Measurements from ENCODE around the gene P2RY8. TPM values are rescaled to one million over a fixed set of nuclear protein-coding genes. Genes with fewer than 3 reads are reported as not detected.

Gene P2RY8
- total RNA-seq, 1 donor from 2014 or later = not detected

GRCh38 chrX:1472975-1473374 lies 64.0 kb downstream of the P2RY8 start:
- Mint-ChIP-seq H3K9me3 (ENCODE audit: unreplicated experiment) (peaks cover 7% of the 10 kb centered on the region), H3K4me1 (ENCODE audit: unreplicated experiment) (peaks cover 8% of the 10 kb centered on the region), H3K27ac (ENCODE audit: unreplicated experiment) (no peak overlapping the region), H3K27me3 (ENCODE audit: unreplicated experiment) (no peaks in the 10 kb centered on the region), H3K36me3 (ENCODE audit: unreplicated experiment) (no peaks in the 10 kb centered on the region), H3K4me3 (ENCODE audit: unreplicated experiment) (no peak overlapping the region)
- TF ChIP-seq CTCF (IDR thresholded peaks at IDR 0.05) = no peak
- DNase-seq (ENCODE audit: extremely low spot score, unreplicated experiment) = peak; percentile 46

GRCh38 chrX:1468250-1468772 lies 68.7 kb downstream of the P2RY8 start:
- no peaks in the 10 kb centered on the region for H3K9me3 Mint-ChIP-seq (ENCODE audit: unreplicated experiment)
- H3K27ac Mint-ChIP-seq (ENCODE audit: unreplicated experiment) = peak overlapping the region; percentile 70
- no peaks in the 10 kb centered on the region for H3K36me3 Mint-ChIP-seq (ENCODE audit: unreplicated experiment)
- no peaks in the 10 kb centered on the region for H3K27me3 Mint-ChIP-seq (ENCODE audit: unreplicated experiment)
- DNase-seq (ENCODE audit: extremely low spot score, unreplicated experiment) = peak; percentile 90
- peaks cover 14% of the 10 kb centered on the region for H3K4me1 Mint-ChIP-seq (ENCODE audit: unreplicated experiment)
- no peak overlapping the region for H3K4me3 Mint-ChIP-seq (ENCODE audit: unreplicated experiment)
- TF ChIP-seq CTCF (IDR thresholded peaks at IDR 0.05) = peak; percentile 37

DNA sequence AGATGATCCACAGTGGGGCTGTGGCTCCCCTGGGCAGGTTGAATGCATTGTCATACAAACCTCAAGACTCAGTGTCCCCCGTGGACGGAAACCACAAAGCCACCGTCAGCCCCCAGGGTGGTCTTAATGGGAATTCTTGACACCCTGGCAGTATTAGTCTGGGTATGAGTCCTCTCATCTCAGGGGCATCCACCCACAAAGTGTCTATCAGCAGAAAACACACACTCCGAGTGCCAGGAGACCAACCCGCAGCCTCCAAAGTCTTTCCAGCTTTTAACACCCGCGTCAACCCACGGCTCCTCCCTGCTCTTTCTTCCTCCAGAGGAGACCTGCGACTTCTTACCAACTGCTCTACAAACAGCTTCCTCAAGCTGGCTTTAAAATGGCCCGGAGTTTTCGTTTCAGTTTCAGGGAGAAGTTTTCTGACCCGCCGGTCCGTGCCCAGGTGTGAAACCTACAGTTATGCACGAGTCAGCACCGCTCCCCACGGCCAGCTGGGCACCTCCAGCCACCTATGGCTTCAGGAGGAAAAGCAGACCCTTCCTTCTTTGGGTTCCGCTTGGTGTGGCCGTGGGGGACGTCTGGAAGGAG lies 69.9 kb downstream of the P2RY8 start:
- TF ChIP-seq CTCF (IDR thresholded peaks at IDR 0.05) = no peak
- no peak overlapping the region for H3K27ac Mint-ChIP-seq (ENCODE audit: unreplicated experiment)
- H3K36me3 Mint-ChIP-seq (ENCODE audit: unreplicated experiment) = no peaks in the 10 kb centered on the region
- no peaks in the 10 kb centered on the region for H3K9me3 Mint-ChIP-seq (ENCODE audit: unreplicated experiment)
- peak; percentile 72 for DNase-seq (ENCODE audit: extremely low spot score, unreplicated experiment)
- peaks cover 24% of the 10 kb centered on the region for H3K4me1 Mint-ChIP-seq (ENCODE audit: unreplicated experiment)
- H3K27me3 Mint-ChIP-seq (ENCODE audit: unreplicated experiment) = no peaks in the 10 kb centered on the region
- H3K4me3 Mint-ChIP-seq (ENCODE audit: unreplicated experiment) = no peak overlapping the region

- Mint-ChIP-seq H3K4me3 (ENCODE audit: unreplicated experiment) (no peak overlapping the region), H3K27me3 (ENCODE audit: unreplicated experiment) (no peaks in the 10 kb centered on the region)
Observed at GRCh38 chrX:1466232-1466661, 70.7 kb downstream of the P2RY8 start.

More at GRCh38 chrX:1466232-1466661, 70.7 kb downstream of the P2RY8 start:
- peaks cover 24% of the 10 kb centered on the region for H3K4me1 Mint-ChIP-seq (ENCODE audit: unreplicated experiment)
- no peak overlapping the region for H3K27ac Mint-ChIP-seq (ENCODE audit: unreplicated experiment)
- peak; percentile 84 for DNase-seq (ENCODE audit: extremely low spot score, unreplicated experiment)
- no peaks in the 10 kb centered on the region for H3K36me3 Mint-ChIP-seq (ENCODE audit: unreplicated experiment)
- no peak for TF ChIP-seq CTCF (IDR thresholded peaks at IDR 0.05)
- H3K9me3 Mint-ChIP-seq (ENCODE audit: unreplicated experiment) = no peaks in the 10 kb centered on the region

Measured in osteocyte (in vitro differentiated cells).